Activated T-helper 1 cell treated with Interleukin-2 at 50 U/mL for 16 hours (primary cell): Measurements from ENCODE around the gene ANAPC4.
"Not testable (repeated sequence)": the region's sequence is repeated elsewhere in the genome, so short reads cannot be mapped to it uniquely, and the experiment has no call there.

Experiments used
- DNase-seq: peaks from one replicate; pipeline ENCODE4 v3.0.0-alpha.2; 2020; ENCODE audit warnings: low read depth

Gene ANAPC4, protein sequence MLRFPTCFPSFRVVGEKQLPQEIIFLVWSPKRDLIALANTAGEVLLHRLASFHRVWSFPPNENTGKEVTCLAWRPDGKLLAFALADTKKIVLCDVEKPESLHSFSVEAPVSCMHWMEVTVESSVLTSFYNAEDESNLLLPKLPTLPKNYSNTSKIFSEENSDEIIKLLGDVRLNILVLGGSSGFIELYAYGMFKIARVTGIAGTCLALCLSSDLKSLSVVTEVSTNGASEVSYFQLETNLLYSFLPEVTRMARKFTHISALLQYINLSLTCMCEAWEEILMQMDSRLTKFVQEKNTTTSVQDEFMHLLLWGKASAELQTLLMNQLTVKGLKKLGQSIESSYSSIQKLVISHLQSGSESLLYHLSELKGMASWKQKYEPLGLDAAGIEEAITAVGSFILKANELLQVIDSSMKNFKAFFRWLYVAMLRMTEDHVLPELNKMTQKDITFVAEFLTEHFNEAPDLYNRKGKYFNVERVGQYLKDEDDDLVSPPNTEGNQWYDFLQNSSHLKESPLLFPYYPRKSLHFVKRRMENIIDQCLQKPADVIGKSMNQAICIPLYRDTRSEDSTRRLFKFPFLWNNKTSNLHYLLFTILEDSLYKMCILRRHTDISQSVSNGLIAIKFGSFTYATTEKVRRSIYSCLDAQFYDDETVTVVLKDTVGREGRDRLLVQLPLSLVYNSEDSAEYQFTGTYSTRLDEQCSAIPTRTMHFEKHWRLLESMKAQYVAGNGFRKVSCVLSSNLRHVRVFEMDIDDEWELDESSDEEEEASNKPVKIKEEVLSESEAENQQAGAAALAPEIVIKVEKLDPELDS

DNA sequence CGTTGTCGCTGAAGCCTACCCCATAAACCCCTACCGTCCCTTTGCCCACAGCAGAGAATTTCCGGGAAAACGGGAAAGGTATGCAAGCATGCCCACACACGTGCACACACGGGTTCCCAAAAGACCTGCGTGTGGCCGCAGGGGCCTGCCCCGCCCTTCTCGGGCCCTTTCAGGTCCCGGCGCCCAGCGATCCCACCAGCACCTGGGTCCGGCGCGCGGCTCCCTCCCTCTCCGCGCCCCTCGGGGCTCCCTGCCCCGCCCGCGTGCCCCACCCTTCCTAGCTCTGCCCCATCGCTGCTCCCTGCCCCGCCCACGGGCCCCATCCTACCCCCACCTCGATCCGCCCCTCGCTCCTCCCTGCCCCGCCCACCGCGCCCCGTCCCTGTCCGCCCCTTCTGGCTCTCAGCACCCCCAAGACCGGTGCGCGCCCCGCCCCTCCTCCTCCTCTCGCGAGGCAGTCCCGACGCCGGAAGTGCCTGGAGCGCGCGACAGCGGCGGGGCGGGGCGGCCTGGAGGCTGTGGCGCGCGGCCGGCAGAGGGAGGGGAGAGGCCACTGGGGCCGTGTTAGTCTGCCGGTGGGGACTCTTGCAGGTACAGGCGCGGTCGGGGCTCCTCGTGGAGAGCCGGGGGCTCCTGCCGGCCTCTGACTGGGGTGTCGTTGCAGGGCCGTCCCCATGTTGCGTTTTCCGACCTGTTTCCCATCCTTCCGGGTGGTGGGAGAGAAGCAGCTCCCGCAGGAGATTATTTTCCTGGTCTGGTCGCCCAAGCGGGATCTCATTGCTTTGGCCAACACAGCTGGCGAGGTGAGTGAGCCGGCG is at the start of gene ANAPC4:
ANAPC4 (plus strand) TSS at position 510 of the 818 bp plus-strand sequence; CDS start at position 675, 165 bp downstream.
- DNase-seq = peak; percentile 97

DNA sequence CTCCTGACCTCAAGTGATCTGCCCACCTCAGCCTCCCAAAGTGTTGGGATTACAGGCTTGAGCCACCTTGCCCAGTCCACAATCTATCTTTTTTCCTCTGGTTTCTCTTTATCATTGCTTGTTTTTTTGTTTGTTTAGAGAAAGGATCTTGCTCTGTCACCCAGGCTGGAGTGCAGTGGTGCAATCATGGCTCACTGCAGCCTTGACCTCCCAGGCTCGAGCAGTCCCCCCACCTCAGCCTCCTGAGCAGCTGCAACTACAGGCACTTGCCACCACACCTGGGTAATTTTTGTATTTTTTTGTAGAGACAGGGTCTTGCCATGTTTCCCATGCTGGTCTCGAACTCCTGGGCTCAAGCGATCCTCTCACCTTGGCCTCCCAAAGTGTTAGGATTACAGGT is 48.6 kb upstream of the ANAPC4 start:
- not testable (repeated sequence) for DNase-seq

DNA sequence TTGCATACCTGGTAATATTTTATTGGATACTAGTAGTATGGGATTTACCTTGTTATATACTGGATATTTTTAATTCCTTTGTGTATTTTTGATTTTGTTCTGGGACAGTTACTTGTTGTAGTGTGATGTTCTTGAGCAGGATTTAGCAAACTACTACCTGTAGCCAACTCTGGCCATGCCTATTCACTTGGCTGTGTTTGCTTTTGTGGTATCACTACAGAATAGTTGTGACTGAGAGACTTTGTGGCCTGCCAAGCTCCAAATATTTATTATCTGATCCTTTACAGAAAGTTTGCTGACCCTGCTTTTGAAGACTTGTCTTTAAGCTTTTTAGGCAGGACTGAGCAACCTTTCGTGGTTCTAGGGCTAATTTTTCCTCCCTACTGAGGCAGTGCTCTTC is 46.7 kb upstream of the ANAPC4 start:
- DNase-seq = no peak

DNA sequence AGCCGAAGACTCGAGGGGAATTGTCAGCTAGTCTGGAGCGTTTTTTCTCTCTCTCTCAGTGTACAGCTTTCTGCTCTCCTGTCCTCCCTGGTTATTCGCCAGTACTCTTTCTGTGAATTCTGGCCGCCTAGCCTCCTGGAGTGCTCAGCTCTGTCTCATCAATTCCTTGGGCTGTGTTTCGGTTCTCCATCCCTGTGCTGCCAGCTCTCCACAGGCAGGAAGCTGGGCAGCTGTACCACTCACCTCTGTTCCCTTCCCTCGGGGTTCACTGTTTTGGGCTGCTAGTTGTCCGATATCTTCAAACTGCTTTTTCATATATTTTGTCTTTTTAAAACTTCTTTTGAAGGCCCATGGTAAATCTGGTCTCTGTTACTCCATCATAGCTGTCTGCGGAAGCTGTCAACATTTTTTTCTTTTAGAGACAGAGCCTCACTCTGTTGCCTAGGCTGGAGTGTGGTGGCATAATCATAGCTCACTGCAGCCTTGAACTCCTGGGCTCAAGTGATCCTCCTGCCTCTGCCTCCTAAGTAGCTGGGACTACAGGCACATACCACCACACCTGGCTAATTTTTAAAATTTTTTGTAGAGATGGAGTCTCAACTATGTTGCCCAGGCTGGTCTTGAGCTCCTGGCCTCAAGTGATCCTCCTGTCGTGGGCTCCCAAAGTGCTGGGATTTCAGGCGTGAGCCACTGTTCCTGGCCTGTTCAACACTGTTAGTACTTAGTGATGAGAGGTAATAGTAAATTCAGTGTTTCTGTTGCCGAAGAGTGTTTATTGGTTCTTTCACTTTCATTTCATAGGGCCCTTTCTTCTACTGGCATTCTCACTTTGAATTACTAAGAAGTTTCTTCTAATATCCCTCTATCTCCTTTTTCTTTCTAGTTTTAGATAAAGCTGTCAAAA is 45.9 kb upstream of the ANAPC4 start:
- DNase-seq = no peak

DNA sequence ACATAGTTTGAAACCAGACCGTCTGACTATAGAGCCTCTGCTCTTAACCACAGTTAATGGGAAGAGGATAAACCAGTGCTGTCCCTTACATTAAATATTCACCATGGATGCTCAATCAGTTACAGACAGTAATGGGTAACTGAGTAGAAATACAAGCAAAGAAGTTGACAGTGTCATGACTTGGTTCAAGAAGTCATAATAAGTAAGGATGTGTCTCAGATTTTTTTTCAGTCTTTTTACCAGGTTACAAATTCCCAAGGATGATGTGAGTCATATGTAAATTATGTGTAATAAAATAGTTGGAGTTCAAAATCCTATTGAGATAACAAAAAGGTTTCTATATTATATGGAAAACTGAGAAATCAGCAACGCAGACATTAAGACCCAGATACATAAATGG is 33.4 kb upstream of the ANAPC4 start:
- no peak for DNase-seq

DNA sequence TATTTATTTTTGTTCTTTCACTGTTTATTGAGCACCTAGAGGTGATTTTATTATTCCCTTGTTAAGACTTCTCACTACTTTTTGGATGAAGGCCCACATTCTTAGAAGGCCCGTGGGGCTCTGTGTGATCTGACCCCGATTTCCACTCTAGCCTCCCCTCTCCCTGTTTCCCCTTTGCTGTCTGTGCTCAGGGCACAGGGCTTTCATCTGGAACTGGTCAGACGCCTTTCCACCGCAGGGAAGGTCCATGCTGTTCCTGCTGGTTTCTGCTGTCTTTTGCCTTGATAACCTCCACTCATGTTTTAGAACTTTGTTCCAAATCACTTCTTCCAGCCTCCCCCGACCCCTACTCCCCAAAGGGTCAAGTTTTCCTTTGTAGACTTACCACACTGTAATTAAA is 31.3 kb upstream of the ANAPC4 start:
- DNase-seq = no peak

DNA sequence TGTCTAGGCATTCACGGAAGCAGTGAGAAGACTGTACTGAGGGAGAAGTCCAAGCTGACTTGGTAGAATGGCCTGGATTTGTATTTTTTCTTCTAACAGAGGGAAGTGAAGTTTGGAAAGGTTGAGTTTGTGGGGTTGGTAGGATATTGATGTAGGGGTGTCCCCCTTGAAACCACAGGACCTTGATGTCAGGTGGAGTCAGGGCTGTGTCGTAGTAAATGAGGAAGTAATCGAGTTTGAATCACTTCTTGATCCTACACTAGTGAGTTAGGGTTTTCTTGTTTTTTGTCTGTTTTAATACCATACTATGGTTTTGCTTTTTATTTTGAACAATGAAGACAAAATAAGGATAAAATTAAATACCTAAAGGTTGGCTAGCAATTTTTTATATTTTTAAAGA is 30.1 kb upstream of the ANAPC4 start:
- no peak for DNase-seq

DNA sequence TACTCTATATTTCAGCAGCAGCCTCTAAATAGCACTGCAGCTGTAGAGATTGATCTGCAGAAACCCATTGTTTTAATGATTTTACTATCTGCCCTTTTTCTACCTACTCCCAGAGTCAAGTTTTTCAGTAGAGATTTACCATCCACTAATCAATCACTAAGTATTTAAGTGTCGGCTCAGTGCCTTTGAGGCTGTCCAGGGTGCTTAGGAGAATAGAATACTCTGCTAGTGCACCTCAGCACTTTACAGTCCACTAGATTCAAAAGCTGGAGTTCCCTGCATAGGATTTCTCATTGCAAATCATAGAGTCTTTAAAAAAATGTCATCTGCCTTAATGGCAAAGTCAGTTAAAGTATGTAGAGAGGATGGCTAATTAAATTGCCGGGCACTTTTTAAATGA is 29.6 kb upstream of the ANAPC4 start:
- no peak for DNase-seq

DNA sequence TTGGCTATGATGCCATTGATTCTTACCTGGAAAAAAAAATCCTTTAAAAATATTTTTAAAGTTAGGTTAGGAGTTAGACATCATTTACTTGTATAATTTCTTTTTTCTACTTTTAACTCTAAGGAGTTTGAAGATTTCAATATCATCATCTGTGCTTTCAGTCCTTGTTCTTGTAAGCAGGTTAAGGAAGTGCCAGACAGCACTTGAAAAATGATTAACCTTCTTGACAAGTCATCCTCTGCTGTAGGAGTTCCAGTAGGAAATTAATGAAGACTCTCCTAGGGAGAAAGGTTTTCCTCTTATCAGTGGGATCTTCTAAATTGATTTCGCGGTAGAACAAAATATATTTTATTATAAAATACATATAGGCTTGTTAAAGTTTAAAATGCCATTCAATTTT is 29.1 kb upstream of the ANAPC4 start:
- no peak for DNase-seq

DNA sequence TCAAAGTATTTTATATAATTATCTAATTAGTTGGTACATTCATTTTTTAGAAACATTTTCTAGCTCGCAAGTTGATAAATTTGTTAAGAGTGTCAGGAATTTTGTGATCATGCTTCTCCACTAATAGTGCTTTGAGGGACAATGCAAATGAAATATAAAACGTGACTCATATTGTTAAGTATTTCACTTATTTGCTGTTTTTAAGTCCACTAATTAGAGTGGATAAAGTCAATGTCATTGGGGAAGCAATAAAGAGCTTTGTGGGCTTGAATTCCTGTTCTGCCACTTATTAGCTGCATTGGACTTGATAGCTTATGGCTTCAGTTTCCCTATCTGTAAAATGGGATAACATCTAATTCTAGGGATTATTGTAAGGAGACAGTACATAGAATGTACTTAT is 26.5 kb upstream of the ANAPC4 start:
- no peak for DNase-seq

DNA sequence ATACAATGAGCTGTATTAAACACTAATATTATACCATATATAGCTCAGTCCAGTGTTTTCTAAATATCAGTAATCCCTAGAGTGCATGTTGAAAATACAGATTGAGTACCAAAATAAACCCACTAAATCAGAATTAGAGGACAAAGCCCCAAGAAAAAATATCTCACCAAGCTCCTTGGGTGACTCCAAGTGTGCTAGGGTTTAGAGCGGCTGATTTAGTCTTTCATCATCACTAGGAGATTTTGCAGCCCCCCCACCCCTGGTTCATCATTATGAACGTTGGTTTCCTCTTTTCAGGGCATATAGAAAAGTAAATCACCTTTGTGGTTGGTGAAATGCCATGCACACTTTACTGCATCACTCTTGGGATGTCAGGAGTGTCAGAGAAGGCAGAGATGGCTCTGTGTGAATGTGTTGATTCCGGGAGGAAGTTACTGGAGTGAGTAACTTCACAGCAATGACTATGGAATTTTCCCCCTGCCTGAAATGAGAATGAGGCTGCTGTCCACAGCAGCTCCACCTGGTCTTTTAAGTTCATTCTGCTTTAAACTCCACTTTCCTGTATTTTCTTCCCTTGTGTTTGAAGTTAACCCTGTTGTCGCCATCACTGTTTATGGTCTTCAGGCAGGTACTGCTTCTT is 25.2 kb upstream of the ANAPC4 start:
- DNase-seq = no peak

DNA sequence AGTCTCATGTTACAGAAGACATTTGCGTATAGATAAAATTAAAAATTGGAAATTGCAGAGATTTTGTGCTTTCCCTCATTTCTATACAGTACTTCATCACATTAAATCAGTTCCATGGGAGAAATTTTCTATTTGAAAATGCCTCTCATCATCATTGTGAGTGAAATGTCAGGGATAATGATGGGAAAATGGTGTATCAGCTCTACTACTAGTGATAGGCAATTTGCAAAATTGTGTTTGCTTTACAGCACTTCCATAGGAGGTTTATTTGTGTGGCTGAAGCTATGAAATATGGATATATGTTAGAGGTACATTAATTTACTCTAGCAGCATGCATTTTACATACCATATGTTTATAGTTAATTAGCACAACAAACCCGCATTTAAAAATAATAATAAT is 21.0 kb upstream of the ANAPC4 start:
- DNase-seq = no peak

DNA sequence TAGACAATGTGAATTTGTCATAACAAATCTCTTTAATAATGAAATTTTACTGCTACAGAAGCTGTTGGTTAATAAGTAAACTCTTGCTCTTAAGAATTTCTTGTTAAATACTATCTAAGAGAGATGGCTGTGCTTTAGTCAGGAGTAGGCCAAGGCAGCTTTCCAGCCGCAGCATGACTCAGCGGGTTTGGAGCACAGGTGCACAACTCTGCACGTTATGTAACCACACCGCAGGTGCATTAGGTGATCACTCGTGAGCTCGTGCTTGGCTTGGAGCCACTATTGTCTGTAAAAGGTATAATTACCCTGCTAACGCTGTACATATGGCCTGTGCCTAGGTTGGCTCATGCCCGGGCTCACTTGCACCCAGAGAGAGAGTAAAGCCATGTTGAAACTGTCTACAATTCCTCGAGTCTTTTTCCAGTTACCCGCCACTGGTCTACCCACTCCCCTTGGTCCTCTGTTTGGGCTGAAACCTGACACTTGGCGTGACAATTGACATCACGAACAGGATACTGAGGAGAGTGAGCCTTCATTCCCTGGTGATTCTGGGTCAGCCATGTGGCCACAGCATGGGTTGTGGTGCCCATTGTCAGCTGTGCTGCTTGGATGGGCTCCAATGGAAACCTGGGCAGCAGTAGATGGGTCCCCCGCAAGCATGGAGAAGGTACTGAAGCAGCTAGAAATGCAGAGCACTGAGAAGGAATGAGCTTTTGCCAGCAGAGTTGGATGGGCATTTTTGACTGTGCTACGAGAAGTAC is 18.4 kb upstream of the ANAPC4 start:
- no peak for DNase-seq

DNA sequence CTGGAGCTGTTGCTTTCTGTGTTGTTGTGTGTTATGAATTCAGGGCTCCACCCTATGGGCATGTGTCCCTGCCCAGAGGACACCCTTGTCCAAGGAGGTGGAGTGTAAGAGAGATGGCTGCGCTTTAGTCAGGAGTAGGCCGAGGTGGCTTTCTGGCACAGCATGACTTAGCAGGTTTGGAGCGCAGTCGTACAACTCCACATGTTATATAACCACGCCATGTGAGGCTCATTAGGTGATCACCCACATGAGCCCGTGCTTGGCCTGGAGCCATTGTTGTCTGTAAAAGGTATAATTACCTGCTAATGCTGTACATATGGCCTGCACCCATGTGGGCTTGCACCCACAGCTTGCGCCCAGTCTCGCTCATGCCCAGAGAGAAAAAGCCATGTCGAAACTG is 15.8 kb upstream of the ANAPC4 start:
- DNase-seq = no peak

DNA sequence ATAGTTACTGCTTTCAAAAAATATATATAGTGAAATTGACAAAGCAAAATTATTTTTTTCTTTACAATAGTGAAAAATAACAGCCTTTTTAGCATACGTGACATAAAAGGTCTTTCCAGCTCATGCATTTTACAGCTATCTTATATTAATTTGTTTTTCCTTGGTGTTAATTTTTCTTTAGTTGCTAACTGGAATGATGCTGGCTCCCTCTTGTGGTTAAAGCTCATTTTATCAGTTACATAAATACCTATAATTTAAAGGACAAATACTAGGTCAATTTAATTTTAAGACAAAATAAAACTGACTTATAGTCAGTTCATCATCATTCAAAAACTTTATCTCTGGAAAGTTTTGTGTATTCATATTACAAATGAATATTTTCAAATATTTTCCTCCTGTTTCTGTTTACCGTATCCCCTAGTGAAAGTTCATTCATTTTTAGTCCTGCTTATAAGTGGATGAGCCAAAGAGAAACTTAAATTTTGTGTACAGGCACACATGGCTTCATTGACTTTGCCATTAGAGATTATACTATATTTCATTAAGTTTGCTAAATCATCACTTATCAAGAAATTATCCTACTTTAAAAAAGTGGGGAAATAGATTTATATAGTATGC is 9.9 kb upstream of the ANAPC4 start:
- no peak for DNase-seq

DNA sequence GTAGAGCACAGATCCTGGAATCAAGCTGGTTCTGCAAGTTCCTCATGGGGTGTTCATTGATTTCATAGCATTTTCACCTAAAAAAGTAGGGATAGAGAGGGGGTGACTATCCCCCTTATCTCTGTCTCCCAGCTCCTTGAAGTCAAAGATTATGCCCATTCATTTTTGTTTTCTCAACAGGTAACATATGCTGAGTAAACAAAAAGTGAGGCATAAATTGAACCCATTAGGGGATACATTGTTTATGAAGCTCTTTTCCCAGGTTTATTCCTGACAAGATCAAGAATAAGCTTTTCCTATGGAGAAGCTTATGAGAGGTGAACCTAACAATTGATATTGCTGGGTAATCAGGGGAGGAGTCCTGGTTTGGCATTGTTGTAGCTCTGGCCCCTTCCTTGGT is 9.2 kb upstream of the ANAPC4 start:
- DNase-seq = no peak

DNA sequence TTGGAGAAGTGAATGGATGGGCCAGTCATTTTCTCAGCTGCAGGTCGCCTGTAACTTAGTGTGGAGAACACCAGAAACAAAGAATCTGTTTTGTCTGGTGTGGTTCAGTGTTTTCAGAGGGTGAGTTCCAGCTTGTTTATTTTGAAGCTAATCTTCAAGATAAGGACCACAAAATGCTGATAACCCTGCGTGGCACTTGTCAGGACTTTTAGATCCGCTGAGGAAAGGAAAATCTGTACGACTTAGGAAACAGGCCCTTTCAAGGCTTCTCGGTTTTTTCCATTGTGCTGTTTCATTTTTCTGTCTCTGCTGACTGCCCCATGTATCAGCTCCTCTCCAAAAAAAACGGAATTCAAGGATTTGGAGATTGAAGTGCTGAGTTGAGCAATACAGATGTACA is 8.7 kb upstream of the ANAPC4 start:
- no peak for DNase-seq

DNA sequence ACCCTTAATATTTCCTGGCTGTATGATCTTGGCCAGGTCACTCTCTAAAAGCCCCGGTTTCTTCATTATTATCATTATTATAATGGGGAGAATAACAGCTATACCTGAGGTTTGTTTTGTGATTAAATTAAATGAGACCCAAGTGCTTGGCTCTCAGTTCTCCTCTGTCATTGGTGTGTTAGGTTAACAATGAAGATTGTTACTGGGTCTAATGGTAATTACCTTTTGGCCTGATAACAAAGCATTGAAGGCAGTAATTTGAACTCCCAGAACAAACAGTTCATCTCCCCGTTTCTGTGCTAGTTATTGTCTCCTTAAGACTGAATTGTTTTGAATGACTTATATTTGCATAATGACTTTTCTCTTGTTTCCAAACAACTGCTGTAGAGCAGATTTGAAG is 6.8 kb upstream of the ANAPC4 start:
- no peak for DNase-seq

DNA sequence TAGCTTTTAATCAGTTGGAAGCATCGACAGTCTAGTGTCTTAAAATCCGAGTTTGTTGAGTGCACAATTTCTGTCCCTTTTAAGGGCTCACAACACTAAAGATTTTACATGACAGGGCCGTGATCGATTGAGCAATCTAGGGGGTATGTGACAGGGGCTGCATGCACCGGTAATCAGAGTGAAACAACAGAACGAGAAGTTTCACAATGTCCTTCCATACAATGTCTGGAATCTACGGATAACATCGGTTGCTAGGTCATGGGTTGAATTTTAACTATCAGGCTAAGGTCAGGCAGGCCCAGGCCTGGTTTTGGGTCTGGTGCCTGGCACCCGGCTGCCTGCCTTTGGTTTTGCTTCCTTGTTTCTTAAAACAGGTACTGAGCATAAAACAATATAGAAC is 4.5 kb upstream of the ANAPC4 start:
- not testable (repeated sequence) for DNase-seq
